H9 (cell line): ENCODE data around the gene N4BP2L1. TPM values are rescaled to one million over a fixed set of nuclear protein-coding genes. Genes with fewer than 3 reads are reported as not detected.

Source experiments
- DNase-seq: peaks from one replicate; pipeline ENCODE4 v3.0.0-alpha.2; 2017
- H2AFZ ChIP-seq: one replicate; pipeline ENCODE4 v1.6.1; 2013; ENCODE audit warnings: mild to moderate bottlenecking, low read length, control low read depth, moderate library complexity
- H2AK5ac ChIP-seq: 2 replicates; pipeline ENCODE4 v1.6.1; 2013; ENCODE audit warnings: low read length, control low read depth, mixed read lengths; ENCODE audit not compliant: insufficient read length
- H2BK120ac ChIP-seq: one replicate; pipeline ENCODE4 v1.6.1; 2013; ENCODE audit warnings: low read depth, mild to moderate bottlenecking, low read length, control low read depth, inconsistent platforms; ENCODE audit not compliant: poor library complexity, severe bottlenecking
- H2BK12ac ChIP-seq: 2 replicates; pipeline ENCODE4 v1.6.1; 2013; ENCODE audit warnings: low read length, control low read depth, mixed read lengths, low read depth; ENCODE audit not compliant: insufficient read length
- H2BK15ac ChIP-seq: 2 replicates; pipeline ENCODE4 v1.6.1; 2013; ENCODE audit warnings: low read depth, low read length, control low read depth
- H2BK20ac ChIP-seq: one replicate; pipeline ENCODE4 v1.6.1; 2013; ENCODE audit warnings: low read depth, mild to moderate bottlenecking, low read length, control low read depth, inconsistent platforms; ENCODE audit not compliant: poor library complexity, severe bottlenecking
- H2BK5ac ChIP-seq: 2 replicates; pipeline ENCODE4 v1.6.1; 2013; ENCODE audit warnings: low read length, control low read depth, mixed read lengths; ENCODE audit not compliant: insufficient read length
- H3K14ac ChIP-seq: 2 replicates; pipeline ENCODE4 v1.6.1; 2013; ENCODE audit warnings: low read length, control low read depth; ENCODE audit not compliant: insufficient read depth
- H3K18ac ChIP-seq: 2 replicates; pipeline ENCODE4 v1.6.1; 2013; ENCODE audit warnings: low read depth, mild to moderate bottlenecking, mixed read lengths, low read length, control low read depth; ENCODE audit not compliant: insufficient read length
- H3K23ac ChIP-seq: 2 replicates; pipeline ENCODE4 v1.6.1; 2013; ENCODE audit warnings: low read length, control low read depth, mixed read lengths, low read depth; ENCODE audit not compliant: insufficient read length
- H3K23me2 ChIP-seq: 2 replicates; pipeline ENCODE4 v1.6.1; 2013; ENCODE audit warnings: low read depth, mild to moderate bottlenecking, mixed read lengths, low read length, control low read depth; ENCODE audit not compliant: insufficient read length, poor library complexity, severe bottlenecking
- H3K27ac ChIP-seq: 2 replicates; pipeline ENCODE4 v1.5.1; 2013; ENCODE audit warnings: low read length, control low read depth, mixed read lengths, low read depth; ENCODE audit not compliant: insufficient read length
- H3K27me3 ChIP-seq: 2 replicates; pipeline ENCODE4 v1.6.1; 2013; ENCODE audit warnings: low read length, control low read depth, inconsistent platforms; ENCODE audit not compliant: insufficient read depth
- H3K4ac ChIP-seq: 2 replicates; pipeline ENCODE4 v1.6.1; 2013; ENCODE audit warnings: low read depth, mild to moderate bottlenecking, control low read depth, inconsistent platforms, low read length, moderate library complexity
- H3K4me1 ChIP-seq: 2 replicates; pipeline ENCODE4 v1.6.1; 2013; ENCODE audit warnings: low read length, control low read depth, inconsistent platforms; ENCODE audit not compliant: insufficient read depth
- H3K4me2 ChIP-seq: 2 replicates; pipeline ENCODE4 v1.6.1; 2013; ENCODE audit warnings: low read length, control low read depth, mixed read lengths; ENCODE audit not compliant: insufficient read length, insufficient read depth
- H3K56ac ChIP-seq: 2 replicates; pipeline ENCODE4 v1.6.1; 2013; ENCODE audit warnings: low read depth, mild to moderate bottlenecking, mixed read lengths, low read length, control low read depth; ENCODE audit not compliant: insufficient read length
- H3K79me1 ChIP-seq: 2 replicates; pipeline ENCODE4 v1.6.1; 2013; ENCODE audit warnings: low read depth, mild to moderate bottlenecking, moderate library complexity, low read length, control low read depth, inconsistent platforms; ENCODE audit not compliant: insufficient read depth, poor library complexity, severe bottlenecking
- H3K79me2 ChIP-seq: 2 replicates; pipeline ENCODE4 v1.6.1; 2013; ENCODE audit warnings: low read length, control low read depth, inconsistent platforms; ENCODE audit not compliant: insufficient read depth
- H3K9ac ChIP-seq: 2 replicates; pipeline ENCODE4 v1.6.1; 2013; ENCODE audit warnings: low read length, control low read depth, mixed read lengths; ENCODE audit not compliant: insufficient read length; ENCODE audit errors: extremely low read depth
- H3K9me3 ChIP-seq: one replicate; pipeline ENCODE4 v1.6.1; 2013; ENCODE audit warnings: low read depth, low read length, inconsistent platforms; ENCODE audit not compliant: control insufficient read depth
- H3T11ph ChIP-seq: one replicate; pipeline ENCODE4 v1.6.1; 2013; ENCODE audit warnings: mild to moderate bottlenecking, low read length, control low read depth, inconsistent platforms
- H4K20me1 ChIP-seq: one replicate; pipeline ENCODE4 v1.6.1; 2013; ENCODE audit not compliant: control insufficient read depth, insufficient read length, insufficient read depth
- H4K5ac ChIP-seq: 2 replicates; pipeline ENCODE4 v1.6.1; 2013; ENCODE audit warnings: low read depth, mild to moderate bottlenecking, mixed read lengths, low read length, control low read depth; ENCODE audit not compliant: insufficient read length
- H4K8ac ChIP-seq: replicated peaks from 2 replicates; pipeline ENCODE4 v1.6.1; 2013; ENCODE audit warnings: low read length, control low read depth, mixed read lengths, low read depth; ENCODE audit not compliant: insufficient read length
- H4K91ac ChIP-seq: 2 replicates; pipeline ENCODE4 v1.6.1; 2013; ENCODE audit warnings: low read depth, mild to moderate bottlenecking, moderate library complexity, mixed read lengths, low read length, control low read depth; ENCODE audit not compliant: insufficient read length
- H3K27ac Mint-ChIP-seq, 3 experiments: 2 replicates in 2 of 3; 3 replicates in 1 of 3; pipeline ENCODE4 v1.8.0; 2020 to 2021; ENCODE audit warnings: mixed read lengths in 3 of 3, mild to moderate bottlenecking in 1 of 3, moderate library complexity in 1 of 3
- H3K27me3 Mint-ChIP-seq: 2 replicates; pipeline ENCODE4 v1.8.0; 2021; ENCODE audit warnings: low read depth, mild to moderate bottlenecking, moderate library complexity, mixed read lengths
- H3K36me3 Mint-ChIP-seq, 3 experiments: 2 replicates in 2 of 3; 3 replicates in 1 of 3; pipeline ENCODE4 v1.8.0; 2020 to 2021; ENCODE audit warnings: low read depth in 3 of 3, mixed read lengths in 3 of 3; ENCODE audit not compliant: insufficient read depth in 1 of 3
- H3K4me1 Mint-ChIP-seq, 2 experiments: 2 replicates each; pipeline ENCODE4 v1.8.0; 2020; ENCODE audit warnings: mixed read lengths in 2 of 2
- H3K4me3 Mint-ChIP-seq, 2 experiments: 2 replicates in 1 of 2; 3 replicates in 1 of 2; pipeline ENCODE4 v1.8.0; 2020 to 2021; ENCODE audit warnings: mild to moderate bottlenecking in 2 of 2, mixed read lengths in 2 of 2, moderate library complexity in 1 of 2
- H3K9me3 Mint-ChIP-seq, 2 experiments: 2 replicates in 1 of 2; 3 replicates in 1 of 2; pipeline ENCODE4 v1.8.0; 2020; ENCODE audit warnings: mild to moderate bottlenecking in 2 of 2, mixed read lengths in 2 of 2, moderate library complexity in 1 of 2
- CTCF ChIP-seq: fragments of 200-600 bp; sonication (generic); conservative IDR thresholded peaks from 3 replicates; pipeline ENCODE4 v1.8.0; 2021; ENCODE audit warnings: antibody characterized with exemption, mild to moderate bottlenecking
- WGBS: extraction: QIAGEN DNeasy Blood & Tissue Kit; methylation state at CpG from one replicate; pipeline ENCODE4 v1.1.7; 2013; ENCODE audit warnings: missing lambda C conversion rate, low lambda C conversion rate, mixed read lengths; ENCODE audit not compliant: insufficient read length; ENCODE audit errors: extremely low coverage; 5-methylcytosine and 5-hydroxymethylcytosine counted together
- total RNA-seq: library from RNA; stranded (reverse); gene quantifications from 2 replicates; pipeline ENCODE4 v1.2.1, GENCODE V29; 2021

The N4BP2L1 gene
- total RNA-seq, 1 experiment from 2014 or later = 1.5 TPM

DNA sequence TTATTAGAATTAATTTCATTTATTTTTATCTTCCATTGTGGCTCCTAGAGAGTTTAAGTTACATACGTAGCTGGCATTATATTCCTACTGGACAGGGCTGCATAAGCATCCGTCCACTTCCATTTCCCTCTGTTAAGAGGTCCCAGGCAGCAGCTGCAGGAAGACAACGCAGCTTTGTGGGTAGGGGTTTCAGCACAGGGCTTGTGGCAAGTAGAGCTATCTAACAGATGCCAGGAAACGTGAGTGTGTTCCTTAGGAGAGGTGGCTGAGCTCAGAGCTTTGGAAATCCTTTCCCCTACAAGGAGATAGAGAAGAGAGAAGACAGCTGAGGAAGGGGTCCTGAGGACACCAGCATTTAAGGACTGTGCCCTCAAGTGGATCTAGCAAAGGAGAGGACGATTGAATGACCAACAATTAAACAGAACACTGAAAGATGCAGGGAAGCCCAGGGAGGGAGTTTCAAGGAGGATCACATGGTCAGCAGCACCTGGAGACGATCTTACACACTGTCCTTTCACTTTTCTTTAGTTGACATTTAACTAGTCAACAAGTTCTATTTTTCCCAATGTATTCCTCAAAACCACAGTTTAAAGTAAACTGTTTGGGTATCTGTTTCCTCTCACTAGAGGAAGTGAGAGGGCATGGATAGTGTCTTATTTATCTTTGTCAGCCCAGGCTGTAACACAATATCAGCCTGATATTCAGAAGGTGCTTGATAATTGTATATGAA, 2.3 kb upstream of the N4BP2L1 start:
- Histone ChIP-seq H3K4me1 (peaks cover 3% of the 10 kb centered on the region; the same call in 1 of the 2 replicates), H3T11ph (no peak overlapping the region), H2BK20ac (no peak overlapping the region), H3K9ac (no peak overlapping the region), H3K14ac (no peak overlapping the region), H2BK5ac (no peak overlapping the region), H3K18ac (no peak overlapping the region), H2BK120ac (no peak overlapping the region), H2AK5ac (no peak overlapping the region), H3K27ac (no peak overlapping the region), H4K91ac (no peak overlapping the region), H3K4me2 (no peak overlapping the region), H2BK12ac (no peak overlapping the region), H3K9me3 (no peaks in the 10 kb centered on the region), H4K5ac (no peak overlapping the region), H4K8ac (no peak overlapping the region), H3K23ac (no peak overlapping the region), H3K56ac (no peak overlapping the region), H4K20me1 (no peaks in the 10 kb centered on the region), H2BK15ac (no peak overlapping the region), H3K23me2 (peaks cover 15% of the 10 kb centered on the region), H3K79me2 (no peaks in the 10 kb centered on the region), H3K4ac (no peak overlapping the region), H3K79me1 (no peaks in the 10 kb centered on the region), H2AFZ (no peak overlapping the region), H3K27me3 (peaks cover 4% of the 10 kb centered on the region)
- H3K36me3 Mint-ChIP-seq = peaks cover 0 to 1% (median 0%) of the 10 kb centered on the region in 3 experiments; a peak in 4 of 7 replicates
- H3K4me3 Mint-ChIP-seq = no peak overlapping the region
- no peak overlapping the region; a peak in 1 of 7 replicates for H3K27ac Mint-ChIP-seq
- H3K27me3 Mint-ChIP-seq = peaks cover 17% of the 10 kb centered on the region
- no peak for DNase-seq
- no peak for TF ChIP-seq CTCF
- H3K9me3 Mint-ChIP-seq = no peaks in the 10 kb centered on the region; a peak in 1 of 5 replicates
- WGBS = no CpG with 5 or more reads among the region's 6 CpGs
- H3K4me1 Mint-ChIP-seq = peaks cover 17% of the 10 kb centered on the region in 2 experiments
